Calu3 (cell line): ENCODE data around the gene SAFB. TPM values are rescaled to one million over a fixed set of nuclear protein-coding genes. Genes with fewer than 3 reads are reported as not detected.

Experiments
- BruUV-seq: library from RNA; stranded (reverse); fragments of 400-500 nt; replicated peaks from 2 replicates; lab custom pipeline; 2021; lab: Mats Ljungman, UMichigan
- CTCF ChIA-PET: fragments of 300-600 bp; sonication (Branson Sonifier 250); formaldehyde crosslinking; loops from one replicate; lab custom pipeline; 2022; ENCODE audit warnings: antibody characterized with exemption; lab: Charles Lee
- DNase-seq: peaks from one replicate; pipeline ENCODE4 v3.0.0; 2022
- H3K27ac Mint-ChIP-seq: one replicate; pipeline ENCODE4 v1.8.0; 2022; ENCODE audit warnings: mixed read lengths; ENCODE audit not compliant: unreplicated experiment
- H3K27me3 Mint-ChIP-seq: one replicate; pipeline ENCODE4 v1.8.0; 2022; ENCODE audit warnings: mixed read lengths; ENCODE audit not compliant: unreplicated experiment
- H3K36me3 Mint-ChIP-seq: one replicate; pipeline ENCODE4 v1.8.0; 2022; ENCODE audit warnings: mild to moderate bottlenecking, moderate library complexity, mixed read lengths; ENCODE audit not compliant: insufficient read depth, unreplicated experiment
- H3K4me1 Mint-ChIP-seq: one replicate; pipeline ENCODE4 v1.8.0; 2022; ENCODE audit warnings: mild to moderate bottlenecking, low read depth, mixed read lengths; ENCODE audit not compliant: unreplicated experiment
- H3K4me3 Mint-ChIP-seq: one replicate; pipeline ENCODE4 v1.8.0; 2022; ENCODE audit warnings: mild to moderate bottlenecking, low read depth, moderate library complexity, mixed read lengths; ENCODE audit not compliant: unreplicated experiment
- H3K9me3 Mint-ChIP-seq: one replicate; pipeline ENCODE4 v1.8.0; 2022; ENCODE audit warnings: low read depth, mixed read lengths; ENCODE audit not compliant: unreplicated experiment
- CTCF ChIP-seq: fragments of 200-600 bp; IDR thresholded peaks from one replicate; pipeline ENCODE4 v1.8.0; 2022; ENCODE audit warnings: antibody characterized with exemption; ENCODE audit not compliant: unreplicated experiment
- intact Hi-C: fragments of 100-400 bp; cut with micrococcal nuclease; formaldehyde crosslinking; loops from one replicate; pipeline ENCODE4 v1.10.0; 2022; ENCODE audit not compliant: unreplicated experiment
- total RNA-seq: library from RNA; stranded (reverse); gene quantifications from 2 replicates; pipeline ENCODE4 v1.2.3, GENCODE V29; 2022

SAFB gene
- total RNA-seq, 1 experiment from 2014 or later = 87.3 TPM

DNA sequence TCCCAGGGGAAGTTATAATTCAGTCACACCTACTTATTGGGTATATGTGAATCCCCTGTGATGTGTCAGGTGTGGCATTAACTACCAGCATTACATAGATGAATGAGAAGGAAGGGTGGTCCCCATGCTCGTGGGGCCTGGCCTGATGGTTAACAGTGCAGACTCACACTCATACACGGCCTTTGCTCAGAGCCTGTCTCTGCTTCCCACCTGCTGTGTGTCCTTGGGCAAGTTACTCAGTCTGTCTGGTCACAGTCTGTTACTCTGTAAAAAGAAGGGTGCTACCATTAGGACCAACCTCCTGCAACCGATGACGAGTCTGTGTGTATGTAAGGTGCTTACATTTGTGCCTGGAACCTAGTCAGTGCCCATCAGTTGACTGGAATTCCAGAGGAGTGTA lies 23.8 kb downstream of the SAFB start:
- TF ChIP-seq CTCF = no peak
- Mint-ChIP-seq H3K4me3 (no peak overlapping the region), H3K4me1 (peaks cover 1% of the 10 kb centered on the region), H3K36me3 (peaks cover 35% of the 10 kb centered on the region), H3K9me3 (no peaks in the 10 kb centered on the region), H3K27me3 (no peaks in the 10 kb centered on the region), H3K27ac (no peak overlapping the region)
- no peak for DNase-seq
- CTCF ChIA-PET = no interaction called here
- no TSS peak for BruUV-seq
- intact Hi-C loops = no loop called here

- TF ChIP-seq CTCF = no peak
- CTCF ChIA-PET = no interaction called here
- Mint-ChIP-seq H3K9me3 (no peaks in the 10 kb centered on the region), H3K4me3 (no peak overlapping the region), H3K36me3 (peaks cover 39% of the 10 kb centered on the region), H3K27ac (no peak overlapping the region), H3K27me3 (no peaks in the 10 kb centered on the region), H3K4me1 (no peaks in the 10 kb centered on the region)
- BruUV-seq = no TSS peak
- DNase-seq = no peak
- intact Hi-C loops = no loop called here
Observed at GRCh38 chr19:5648464-5648863, 25.6 kb downstream of the SAFB start.

DNA sequence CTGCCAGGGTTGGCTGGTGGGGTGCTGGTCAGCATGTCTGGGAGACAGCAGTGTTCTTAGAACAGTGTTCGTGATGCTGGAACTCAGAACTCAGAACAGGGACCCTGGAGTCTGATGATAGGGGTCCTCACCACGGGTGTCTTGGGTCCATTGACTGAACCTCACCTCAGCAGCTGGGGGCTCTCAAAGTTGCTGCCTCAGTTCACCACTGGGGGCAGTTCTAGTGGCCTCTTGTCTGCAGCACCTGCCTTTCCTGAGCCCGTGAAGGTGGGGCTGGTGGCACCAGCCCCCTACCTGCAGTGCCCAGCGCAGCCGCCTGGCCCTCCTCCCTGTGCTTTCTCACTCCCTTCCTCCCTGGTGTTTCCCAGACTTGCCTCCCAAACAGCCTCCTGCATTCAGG lies 28.5 kb downstream of the SAFB start:
- intact Hi-C loops = no loop called here
- CTCF ChIA-PET = no interaction called here

DNA sequence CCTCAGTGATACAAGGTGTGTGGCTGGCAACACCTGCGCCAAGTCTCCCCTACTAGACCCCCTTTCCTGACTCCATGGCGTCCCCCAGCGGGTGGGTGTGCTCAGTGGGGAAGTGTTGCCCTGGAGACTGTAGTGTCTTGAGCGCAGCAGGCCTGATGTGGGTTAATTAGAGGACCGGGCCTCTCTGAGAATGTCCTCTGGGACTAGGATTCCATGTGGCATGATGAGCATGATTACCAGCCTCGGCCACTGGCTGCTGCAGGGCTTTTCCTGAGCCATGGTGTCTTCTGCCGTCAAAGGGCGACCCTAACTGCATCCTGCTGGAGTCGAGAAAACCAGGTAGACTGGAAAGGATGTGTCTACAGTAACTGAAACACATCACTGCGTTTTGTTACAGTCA lies 29.4 kb downstream of the SAFB start:
- TF ChIP-seq CTCF = no peak
- no TSS peak for BruUV-seq
- CTCF ChIA-PET = no interaction called here
- Mint-ChIP-seq H3K9me3 (no peaks in the 10 kb centered on the region), H3K36me3 (peaks cover 52% of the 10 kb centered on the region), H3K27me3 (no peaks in the 10 kb centered on the region), H3K27ac (no peak overlapping the region), H3K4me1 (no peaks in the 10 kb centered on the region), H3K4me3 (no peak overlapping the region)
- intact Hi-C loops = no loop called here
- no peak for DNase-seq

More for the DNA sequence above, 28.5 kb downstream of the SAFB start:
- no peaks in the 10 kb centered on the region for H3K27me3 Mint-ChIP-seq
- no peaks in the 10 kb centered on the region for H3K9me3 Mint-ChIP-seq
- no peaks in the 10 kb centered on the region for H3K4me1 Mint-ChIP-seq
- no peak overlapping the region for H3K4me3 Mint-ChIP-seq
- H3K36me3 Mint-ChIP-seq = peaks cover 47% of the 10 kb centered on the region
- H3K27ac Mint-ChIP-seq = no peak overlapping the region
- no peak for TF ChIP-seq CTCF
- BruUV-seq = no TSS peak
- DNase-seq = no peak
